22Rv1 (cell line): ENCODE measurements around the gene CFAP61.

Experiments
- H3K27ac ChIP-seq: fragments of 450-650 bp; 2 replicates; pipeline ENCODE4 v1.5.1; 2017
- CTCF ChIP-seq: fragments of 450-650 bp; IDR thresholded peaks from 2 replicates; pipeline ENCODE4 v1.5.1; 2017; ENCODE audit warnings: mild to moderate bottlenecking
- ZFX ChIP-seq: fragments of 450-650 bp; IDR thresholded peaks from 2 replicates; pipeline ENCODE4 v1.6.1; 2017; ENCODE audit warnings: antibody characterized with exemption, borderline replicate concordance

CFAP61 gene

GRCh38 chr20:20034486-20034885 lies 17.8 kb upstream of the CFAP61 start:
- no peak overlapping the region for H3K27ac ChIP-seq
- TF ChIP-seq CTCF: no peak
- TF ChIP-seq ZFX: no peak

DNA sequence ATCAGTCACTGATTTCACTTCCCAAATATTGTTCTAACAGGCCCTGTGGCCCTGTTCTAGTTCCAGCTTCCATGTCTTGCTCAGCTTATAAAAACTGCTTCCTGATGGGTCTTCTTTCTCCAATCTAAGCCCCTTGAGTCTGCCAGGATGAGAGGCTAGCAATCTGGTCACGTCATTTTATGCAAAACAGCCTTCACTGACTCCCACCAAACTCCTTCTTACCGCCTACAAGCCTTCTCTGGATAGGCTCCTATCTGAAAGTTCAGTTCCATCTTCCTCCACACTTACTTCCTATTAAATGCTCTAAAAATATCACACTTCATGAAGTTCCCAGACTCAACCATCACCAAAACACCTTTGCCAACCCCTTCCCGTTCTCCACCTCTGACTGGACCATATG lies 15.6 kb upstream of the CFAP61 start:
- TF ChIP-seq CTCF: no peak
- no peak for TF ChIP-seq ZFX
- H3K27ac ChIP-seq: no peak overlapping the region

DNA sequence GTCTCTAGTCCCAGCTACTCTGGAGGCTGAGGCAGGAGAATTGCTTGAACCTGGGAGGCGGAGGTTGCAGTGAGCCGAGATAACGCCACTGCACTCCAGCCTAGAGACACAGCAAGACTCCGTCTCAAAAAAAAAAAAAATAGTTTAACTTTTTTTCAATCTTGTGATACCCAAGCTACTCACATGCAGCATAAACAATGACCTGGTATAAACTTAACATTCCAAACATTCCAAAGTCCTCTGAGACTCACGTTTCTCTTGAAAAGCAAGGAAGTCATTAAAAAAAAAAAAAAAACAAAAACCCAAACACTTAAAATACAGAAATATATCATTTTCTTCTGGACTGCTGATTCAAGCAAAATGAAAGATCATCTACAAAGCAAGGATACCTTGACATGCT lies 14.4 kb upstream of the CFAP61 start:
- H3K27ac ChIP-seq: no peak overlapping the region
- TF ChIP-seq ZFX: no peak
- TF ChIP-seq CTCF: no peak

- no peak overlapping the region for H3K27ac ChIP-seq
- TF ChIP-seq ZFX: no peak
- TF ChIP-seq CTCF: no peak
These were observed 13.7 kb upstream of the CFAP61 start for GRCh38 chr20:20038586-20038985.

GRCh38 chr20:20039752-20040387 lies 12.5 kb upstream of the CFAP61 start:
- TF ChIP-seq CTCF: no peak
- TF ChIP-seq ZFX: no peak
- H3K27ac ChIP-seq: no peak overlapping the region

DNA sequence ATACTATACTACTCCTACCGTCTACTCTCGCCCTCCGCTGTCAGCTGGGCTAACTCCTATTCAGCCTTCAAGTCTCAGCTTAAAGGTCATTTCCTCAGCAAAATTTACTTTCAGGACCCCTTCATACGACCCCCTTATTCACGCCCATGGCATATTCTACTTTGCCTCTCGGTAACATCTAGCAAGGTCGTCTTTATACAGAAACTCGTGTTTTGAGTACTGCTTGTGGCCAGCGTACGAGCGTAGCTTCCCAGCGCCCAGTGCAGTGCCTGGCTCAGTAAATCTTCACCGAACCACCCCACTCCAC lies 612 bp upstream of the CFAP61 start:
- H3K27ac ChIP-seq: peak overlapping the region; percentile 92
- TF ChIP-seq ZFX: no peak
- no peak for TF ChIP-seq CTCF

DNA sequence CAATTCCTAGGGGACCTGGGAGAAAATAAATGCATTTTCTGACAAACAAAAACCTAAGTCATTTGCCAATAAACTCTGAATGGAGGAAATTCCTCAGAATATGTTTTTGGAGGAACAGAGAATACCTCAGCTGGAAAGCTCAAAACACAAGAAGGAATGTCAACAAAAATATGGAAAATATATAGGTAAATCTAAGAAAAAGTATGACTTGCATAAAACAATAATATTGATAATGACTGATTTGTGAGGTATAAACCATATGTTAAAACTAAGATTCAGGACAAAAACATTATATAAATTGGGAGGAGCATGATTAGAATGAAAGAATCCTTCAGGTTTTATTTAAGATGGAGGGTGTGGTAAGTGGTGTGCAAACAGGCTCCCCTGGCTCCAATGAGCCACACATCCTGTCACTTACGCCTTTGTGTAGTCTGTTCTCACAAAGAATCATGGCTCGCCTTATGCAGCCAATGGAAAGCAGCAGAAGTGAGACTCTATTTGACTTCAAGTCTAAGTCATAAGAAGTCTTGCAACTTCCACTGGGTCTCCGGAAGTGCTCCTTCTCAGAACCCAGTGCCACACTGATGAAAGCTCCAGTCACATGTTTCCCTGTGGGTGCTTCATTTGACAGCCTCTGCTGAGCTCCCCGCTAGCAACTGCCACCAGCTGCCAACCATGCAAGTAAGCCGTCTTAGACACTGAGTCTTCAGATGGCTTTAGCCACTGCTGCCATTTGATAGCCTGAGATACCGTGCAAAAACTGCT lies 8.1 kb downstream of the CFAP61 start:
- H3K27ac ChIP-seq: no peak overlapping the region
- TF ChIP-seq CTCF (no peak), ZFX (no peak)
